Measurements from ENCODE around the gene LRMDA.

- no peak for TF ChIP-seq EZH2 (IDR thresholded peaks at IDR 0.05)
- TF ChIP-seq, protein P1, sequence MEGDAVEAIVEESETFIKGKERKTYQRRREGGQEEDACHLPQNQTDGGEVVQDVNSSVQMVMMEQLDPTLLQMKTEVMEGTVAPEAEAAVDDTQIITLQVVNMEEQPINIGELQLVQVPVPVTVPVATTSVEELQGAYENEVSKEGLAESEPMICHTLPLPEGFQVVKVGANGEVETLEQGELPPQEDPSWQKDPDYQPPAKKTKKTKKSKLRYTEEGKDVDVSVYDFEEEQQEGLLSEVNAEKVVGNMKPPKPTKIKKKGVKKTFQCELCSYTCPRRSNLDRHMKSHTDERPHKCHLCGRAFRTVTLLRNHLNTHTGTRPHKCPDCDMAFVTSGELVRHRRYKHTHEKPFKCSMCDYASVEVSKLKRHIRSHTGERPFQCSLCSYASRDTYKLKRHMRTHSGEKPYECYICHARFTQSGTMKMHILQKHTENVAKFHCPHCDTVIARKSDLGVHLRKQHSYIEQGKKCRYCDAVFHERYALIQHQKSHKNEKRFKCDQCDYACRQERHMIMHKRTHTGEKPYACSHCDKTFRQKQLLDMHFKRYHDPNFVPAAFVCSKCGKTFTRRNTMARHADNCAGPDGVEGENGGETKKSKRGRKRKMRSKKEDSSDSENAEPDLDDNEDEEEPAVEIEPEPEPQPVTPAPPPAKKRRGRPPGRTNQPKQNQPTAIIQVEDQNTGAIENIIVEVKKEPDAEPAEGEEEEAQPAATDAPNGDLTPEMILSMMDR (IDR thresholded peaks at IDR 0.05): no peak
Measured at GRCh38 chr10:75688506-75689300, 257.3 kb downstream of the LRMDA start.

Measured in neural progenitor cell (in vitro differentiated cells).